Loucy (cell line): ENCODE data around the gene GAS7.

Experiments used
- H2AFZ ChIP-seq: fragments of 200-600 bp; sonication (generic); 2 replicates; pipeline ENCODE4 v1.6.0; 2016; ENCODE audit warnings: antibody characterized with exemption, mild to moderate bottlenecking, low read length, moderate library complexity
- H3F3A ChIP-seq: fragments of 200-600 bp; 2 replicates; pipeline ENCODE4 v1.6.0; 2016; ENCODE audit warnings: antibody characterized with exemption, low read depth, mild to moderate bottlenecking
- H3K27me3 ChIP-seq: fragments of 200-600 bp; sonication (generic); 2 replicates; pipeline ENCODE4 v1.6.1; 2014; ENCODE audit warnings: low read length, mild to moderate bottlenecking; ENCODE audit not compliant: insufficient read depth, poor library complexity, severe bottlenecking
- H3K36me3 ChIP-seq: fragments of 200-600 bp; sonication (generic); 2 replicates; pipeline ENCODE4 v1.6.1; 2016; ENCODE audit warnings: low read length; ENCODE audit not compliant: insufficient read depth
- H3K4me1 ChIP-seq: fragments of 200-600 bp; sonication (generic); 2 replicates; pipeline ENCODE4 v1.5.1; 2014; ENCODE audit warnings: low read length, mild to moderate bottlenecking; ENCODE audit not compliant: insufficient read depth, poor library complexity, severe bottlenecking
- H3K4me2 ChIP-seq: fragments of 200-600 bp; sonication (generic); 2 replicates; pipeline ENCODE4 v1.6.0; 2014; ENCODE audit warnings: antibody characterized with exemption, low read length, low read depth, mild to moderate bottlenecking; ENCODE audit not compliant: poor library complexity, severe bottlenecking
- H3K4me3 ChIP-seq: fragments of 200-600 bp; sonication (generic); 2 replicates; pipeline ENCODE4 v1.5.1; 2014; ENCODE audit warnings: low read length, mild to moderate bottlenecking, mixed read lengths; ENCODE audit not compliant: poor library complexity, severe bottlenecking
- H3K79me2 ChIP-seq: fragments of 200-600 bp; sonication (generic); 2 replicates; pipeline ENCODE4 v1.6.1; 2014; ENCODE audit warnings: low read length; ENCODE audit not compliant: insufficient read depth
- H3K9ac ChIP-seq: fragments of 200-600 bp; sonication (generic); 2 replicates; pipeline ENCODE4 v1.6.0; 2014; ENCODE audit warnings: mild to moderate bottlenecking, low read depth, low read length, moderate library complexity; ENCODE audit not compliant: poor library complexity, severe bottlenecking
- H3K9me2 ChIP-seq: fragments of 200-600 bp; sonication (generic); replicated peaks from 2 replicates; pipeline ENCODE4 v1.6.1; 2016; ENCODE audit warnings: low read depth, low read length, mixed read lengths
- H3K9me3 ChIP-seq: fragments of 200-600 bp; sonication (generic); 2 replicates; pipeline ENCODE4 v1.6.1; 2014; ENCODE audit warnings: mild to moderate bottlenecking, antibody characterized with exemption, low read length, low read depth; ENCODE audit not compliant: insufficient read depth
- H4K20me1 ChIP-seq: fragments of 200-600 bp; sonication (generic); 2 replicates; pipeline ENCODE4 v1.6.0; 2014; ENCODE audit warnings: antibody characterized with exemption, low read length, mild to moderate bottlenecking; ENCODE audit not compliant: insufficient read depth, poor library complexity, severe bottlenecking
- CTCF ChIP-seq: fragments of 200-600 bp; sonication (generic); conservative IDR thresholded peaks from 2 replicates; pipeline ENCODE4 v1.5.1; 2014; ENCODE audit warnings: mild to moderate bottlenecking, antibody characterized with exemption, low read length
- EZH2phosphoT487 ChIP-seq: fragments of 200-600 bp; IDR thresholded peaks from 2 replicates; pipeline ENCODE4 v1.6.1; 2018; ENCODE audit warnings: antibody characterized with exemption, mild to moderate bottlenecking, moderate library complexity, borderline replicate concordance

GAS7 gene

GRCh38 chr17:10107316-10108165 lies 90.9 kb downstream of the GAS7 start:
- H3K36me3 ChIP-seq, result no peaks in the 10 kb centered on the region
- H3K27me3 ChIP-seq, result no peaks in the 10 kb centered on the region
- TF ChIP-seq EZH2phosphoT487 (no peak), CTCF (no peak)
- peaks cover 93% of the 10 kb centered on the region for H3K79me2 ChIP-seq
- peaks cover 37% of the 10 kb centered on the region for H3K4me1 ChIP-seq
- H3K9me2 ChIP-seq, result no peaks in the 10 kb centered on the region
- no peak overlapping the region for H3K4me3 ChIP-seq
- H4K20me1 ChIP-seq, result no peaks in the 10 kb centered on the region
- no peak overlapping the region for H3K4me2 ChIP-seq
- H3K9me3 ChIP-seq, result no peaks in the 10 kb centered on the region
- no peak overlapping the region for H3K9ac ChIP-seq
- H2AFZ ChIP-seq, result no peak overlapping the region
- H3F3A ChIP-seq, result no peaks in the 10 kb centered on the region

GRCh38 chr17:10106067-10106466 lies 92.3 kb downstream of the GAS7 start:
- no peaks in the 10 kb centered on the region for H3K9me2 ChIP-seq
- no peak overlapping the region for H3K4me3 ChIP-seq
- H3K9me3 ChIP-seq, result no peaks in the 10 kb centered on the region
- no peaks in the 10 kb centered on the region for H3K27me3 ChIP-seq
- H3K36me3 ChIP-seq, result no peaks in the 10 kb centered on the region
- H3K9ac ChIP-seq, result no peak overlapping the region
- H3K4me2 ChIP-seq, result no peak overlapping the region
- H4K20me1 ChIP-seq, result no peaks in the 10 kb centered on the region
- TF ChIP-seq CTCF (no peak), EZH2phosphoT487 (no peak)
- H3K4me1 ChIP-seq, result peaks cover 30% of the 10 kb centered on the region
- H2AFZ ChIP-seq, result no peak overlapping the region
- no peaks in the 10 kb centered on the region for H3F3A ChIP-seq
- peaks cover 94% of the 10 kb centered on the region for H3K79me2 ChIP-seq

- Histone ChIP-seq H3K9me2 (no peaks in the 10 kb centered on the region), H3K4me1 (peaks cover 30% of the 10 kb centered on the region), H2AFZ (no peak overlapping the region), H3K9ac (no peak overlapping the region), H3K36me3 (no peaks in the 10 kb centered on the region), H3K9me3 (no peaks in the 10 kb centered on the region), H3K27me3 (no peaks in the 10 kb centered on the region), H3K4me3 (no peak overlapping the region), H4K20me1 (no peaks in the 10 kb centered on the region), H3K79me2 (peaks cover 94% of the 10 kb centered on the region), H3F3A (no peaks in the 10 kb centered on the region), H3K4me2 (no peak overlapping the region)
- no peak for TF ChIP-seq EZH2phosphoT487
- TF ChIP-seq CTCF, result no peak
Measured at GRCh38 chr17:10105513-10106001, 92.8 kb downstream of the GAS7 start.
